ENCODE data around the gene METRNL.

GRCh38 chr17:83121921-83122820, 42.8 kb downstream of the METRNL start:
- TF ChIP-seq CTCF (IDR thresholded peaks at IDR 0.05) = no peak
- no peak for TF ChIP-seq ZFX (IDR thresholded peaks at IDR 0.05; ENCODE audit: borderline replicate concordance)

Data from 22Rv1 (cell line).